Gastrocnemius medialis (tissue), 4 donors: ENCODE results near the gene PTPRM. TPM values are rescaled to one million over a fixed set of nuclear protein-coding genes. Genes with fewer than 3 reads are reported as not detected.

Source experiments
- ATAC-seq, 2 donors: fragments of 150-250 bp; one replicate each; pipeline ENCODE4 v1.9.1; 2016
- DNase-seq, 2 donors: peaks; one replicate each; pipeline ENCODE4 v3.0.0-alpha.2; 2019
- H3K27ac ChIP-seq, 4 donors: fragments of 200-600 bp; sonication (generic); 1 replicate in 1 of 4; 2 replicates in 3 of 4; pipeline ENCODE4 v1.5.1; 2016 to 2018; ENCODE audit warnings: mild to moderate bottlenecking in 2 of 4, moderate library complexity in 1 of 4
- H3K27me3 ChIP-seq, 3 donors: fragments of 200-600 bp; sonication (generic) in 2 of 3; 1 replicate in 1 of 3; 2 replicates in 2 of 3; pipeline versions ENCODE4 v1.5.1 to v1.6.0; 2016 to 2019; ENCODE audit warnings: mild to moderate bottlenecking in 1 of 3, moderate library complexity in 1 of 3
- H3K36me3 ChIP-seq, 2 donors: fragments of 200-600 bp; sonication (generic) in 1 of 2; one replicate each; pipeline ENCODE4 v1.5.1; 2017 to 2018
- H3K4me1 ChIP-seq, 2 donors: fragments of 200-600 bp; sonication (generic) in 1 of 2; one replicate each; pipeline ENCODE4 v1.5.1; 2016 to 2017; ENCODE audit warnings: mild to moderate bottlenecking in 2 of 2
- H3K4me3 ChIP-seq, 4 donors: fragments of 200-600 bp; sonication (generic) in 3 of 4; 1 replicate in 1 of 4; 2 replicates in 3 of 4; pipeline ENCODE4 v1.5.1; 2016 to 2019; ENCODE audit warnings: mild to moderate bottlenecking in 2 of 4
- H3K9me3 ChIP-seq, 3 donors: fragments of 200-600 bp; sonication (generic) in 2 of 3; 1 replicate in 1 of 3; 2 replicates in 2 of 3; pipeline ENCODE4 v1.5.1; 2016 to 2019
- POLR2A ChIP-seq, 2 donors: fragments of 450-650 bp; IDR thresholded peaks; one replicate each; pipeline ENCODE4 v1.6.1; 2017; ENCODE audit warnings: antibody characterized with exemption in 2 of 2, mild to moderate bottlenecking in 2 of 2, moderate library complexity in 2 of 2
- in situ Hi-C, 4 donors: fragments of 200-750 bp; cut with MboI; loops; one replicate each; pipeline versions ENCODE4 v1.15.0 to v1.8.0; 2017; ENCODE audit warnings: low sequenced_read_pairs in 4 of 4
- intact Hi-C: fragments of 100-400 bp; cut with DNase I; formaldehyde crosslinking; loops from one replicate; pipeline ENCODE4 v1.15.1; 2023; ENCODE audit warnings: low total_unique reads
- total RNA-seq, 4 donors: library from RNA; depleted of rRNA; stranded (reverse); fragments of >200 nt; gene quantifications; one replicate each; pipeline versions ENCODE4 v1.1.0 to v1.2.3, GENCODE V29; 2016
- TF ChIP-seq, protein P1 (sequence below), 5 experiments: fragments of 450-650 bp in 3 of 5; fragments of 200-600 bp in 2 of 5; sonication (generic) in 2 of 5; IDR thresholded peaks in 4 of 5; conservative IDR thresholded peaks in 1 of 5; 1 replicate in 4 of 5; 2 replicates in 1 of 5; pipeline ENCODE4 v1.5.1; 2016 to 2019; ENCODE audit warnings: antibody characterized with exemption in 5 of 5, mild to moderate bottlenecking in 3 of 5, moderate library complexity in 3 of 5

PTPRM gene
- total RNA-seq, 4 donors from 2014 or later, result 52.6 to 79.3 (median 63.8) TPM

DNA sequence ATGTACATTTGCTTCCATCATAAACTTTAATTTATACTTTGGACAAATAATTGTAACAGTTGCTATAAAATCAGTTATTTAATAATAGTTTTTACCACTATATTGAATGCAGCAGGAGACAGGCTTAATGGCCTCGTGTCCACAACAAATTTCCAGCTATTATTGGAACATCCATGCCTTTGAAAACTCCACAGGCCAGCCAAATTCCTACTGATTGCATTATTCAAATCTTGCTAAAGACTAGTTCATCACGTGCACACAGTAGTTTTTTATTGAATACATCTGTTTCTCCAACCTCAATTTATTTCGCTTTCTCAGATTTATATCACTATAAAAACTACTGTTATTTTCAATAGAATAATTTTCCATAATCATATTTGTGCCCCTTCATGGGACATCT is 18.4 kb upstream of the PTPRM start:
- H3K4me1 ChIP-seq, result no peaks in the 10 kb centered on the region
- in situ Hi-C loops (loop anchor here in 1 of 4 donors (25.0 kb wide), 1 partner anchor 111 kb away; no protein-coding TSS in a partner anchor), intact Hi-C loops (loop anchor here (5.0 kb wide), 1 partner anchor 49 kb away; no protein-coding TSS in a partner anchor)
- TF ChIP-seq, protein P1, sequence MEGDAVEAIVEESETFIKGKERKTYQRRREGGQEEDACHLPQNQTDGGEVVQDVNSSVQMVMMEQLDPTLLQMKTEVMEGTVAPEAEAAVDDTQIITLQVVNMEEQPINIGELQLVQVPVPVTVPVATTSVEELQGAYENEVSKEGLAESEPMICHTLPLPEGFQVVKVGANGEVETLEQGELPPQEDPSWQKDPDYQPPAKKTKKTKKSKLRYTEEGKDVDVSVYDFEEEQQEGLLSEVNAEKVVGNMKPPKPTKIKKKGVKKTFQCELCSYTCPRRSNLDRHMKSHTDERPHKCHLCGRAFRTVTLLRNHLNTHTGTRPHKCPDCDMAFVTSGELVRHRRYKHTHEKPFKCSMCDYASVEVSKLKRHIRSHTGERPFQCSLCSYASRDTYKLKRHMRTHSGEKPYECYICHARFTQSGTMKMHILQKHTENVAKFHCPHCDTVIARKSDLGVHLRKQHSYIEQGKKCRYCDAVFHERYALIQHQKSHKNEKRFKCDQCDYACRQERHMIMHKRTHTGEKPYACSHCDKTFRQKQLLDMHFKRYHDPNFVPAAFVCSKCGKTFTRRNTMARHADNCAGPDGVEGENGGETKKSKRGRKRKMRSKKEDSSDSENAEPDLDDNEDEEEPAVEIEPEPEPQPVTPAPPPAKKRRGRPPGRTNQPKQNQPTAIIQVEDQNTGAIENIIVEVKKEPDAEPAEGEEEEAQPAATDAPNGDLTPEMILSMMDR (IDR thresholded peaks at IDR 0.05 in 4 of 5, conservative IDR thresholded peaks at IDR 0.05 in 1 of 5), result no peak
- DNase-seq, result no peak
- ATAC-seq, result no peak
- H3K27me3 ChIP-seq, result no peaks in the 10 kb centered on the region
- H3K27ac ChIP-seq, result no peak overlapping the region
- H3K4me3 ChIP-seq, result no peak overlapping the region
- no peaks in the 10 kb centered on the region for H3K9me3 ChIP-seq
- H3K36me3 ChIP-seq, result no peaks in the 10 kb centered on the region

- Histone ChIP-seq H3K9me3 (no peaks in the 10 kb centered on the region), H3K27me3 (no peaks in the 10 kb centered on the region), H3K4me3 (no peak overlapping the region), H3K27ac (peak overlapping the region in 2 of 4 donors; percentile 45 to 47), H3K4me1 (no peaks in the 10 kb centered on the region), H3K36me3 (no peaks in the 10 kb centered on the region)
- DNase-seq (no peak), ATAC-seq (no peak)
- intact Hi-C loops, result no loop called here
- in situ Hi-C loops, result loop anchor here in 3 of 4 donors (10.0 to 25.0 kb wide), 2 partner anchors 283 to 321 kb away; partner anchors contain the start of gene LRRC30 (in 2 of the 3)
- TF ChIP-seq, protein P1 (IDR thresholded peaks at IDR 0.05 in 4 of 5, conservative IDR thresholded peaks at IDR 0.05 in 1 of 5), result no peak
Observed at GRCh38 chr18:7557973-7558372, 9.1 kb upstream of the PTPRM start.

DNA sequence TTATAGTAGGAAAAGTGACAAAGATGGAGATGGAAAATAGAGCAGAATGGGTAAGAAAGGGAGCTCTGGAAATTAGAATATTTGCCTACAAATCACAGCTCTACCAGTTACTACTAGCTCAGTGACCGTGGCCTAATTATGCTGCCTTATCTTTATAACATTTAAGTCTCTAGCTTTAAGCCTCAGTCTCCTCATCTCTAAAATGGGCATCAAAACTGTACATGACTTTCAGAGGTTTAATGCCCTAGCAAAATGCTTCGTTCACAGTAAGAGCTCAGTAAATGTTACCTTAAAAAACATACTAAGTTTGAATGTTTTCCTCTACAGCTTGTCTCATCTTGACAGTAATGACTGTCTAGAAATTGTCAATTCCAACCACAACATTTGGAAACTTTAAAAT is 8.3 kb upstream of the PTPRM start:
- Histone ChIP-seq H3K27ac (peak overlapping the region in 3 of 4 donors; percentile 27 to 47 (median 45)), H3K4me3 (no peak overlapping the region), H3K36me3 (no peaks in the 10 kb centered on the region), H3K4me1 (no peaks in the 10 kb centered on the region), H3K27me3 (no peaks in the 10 kb centered on the region), H3K9me3 (no peaks in the 10 kb centered on the region)
- ATAC-seq (no peak), DNase-seq (no peak)
- intact Hi-C loops, result no loop called here
- in situ Hi-C loops, result loop anchor here in 3 of 4 donors (10.0 to 25.0 kb wide), 2 partner anchors 284 to 321 kb away; partner anchors contain the start of gene LRRC30 (in 2 of the 3)
- TF ChIP-seq, protein P1 (IDR thresholded peaks at IDR 0.05 in 4 of 5, conservative IDR thresholded peaks at IDR 0.05 in 1 of 5), result no peak
- no peak for TF ChIP-seq POLR2A (IDR thresholded peaks at IDR 0.05)

- no peaks in the 10 kb centered on the region for H3K36me3 ChIP-seq
- H3K4me3 ChIP-seq, result no peak overlapping the region
- intact Hi-C loops (loop anchor here (10.0 kb wide), 2 partner anchors 805 to 1575 kb away; partner anchors contain the start of gene ANKRD12), in situ Hi-C loops (loop anchor here in 3 of 4 donors (10.0 to 25.0 kb wide), 2 partner anchors 285 to 323 kb away; partner anchors contain the start of gene LRRC30 (in 2 of the 3))
- peak overlapping the region in 2 of 4 donors; percentile 23 to 29 for H3K27ac ChIP-seq
- TF ChIP-seq, protein P1 (IDR thresholded peaks at IDR 0.05 in 4 of 5, conservative IDR thresholded peaks at IDR 0.05 in 1 of 5), result no peak
- no peak for TF ChIP-seq POLR2A (IDR thresholded peaks at IDR 0.05)
- no peaks in the 10 kb centered on the region for H3K27me3 ChIP-seq
- DNase-seq, result no peak
- H3K4me1 ChIP-seq, result no peaks in the 10 kb centered on the region
- H3K9me3 ChIP-seq, result no peaks in the 10 kb centered on the region
- no peak for ATAC-seq
Observed at GRCh38 chr18:7559709-7560319, 7.3 kb upstream of the PTPRM start.
